ENCODE measurements around the gene SSBP3. TPM values are rescaled to one million over a fixed set of nuclear protein-coding genes. Genes with fewer than 3 reads are reported as not detected.

Gene SSBP3
- total and polyA plus RNA-seq, 2 experiments from 2014 or later, result 47.4 to 68.6 TPM

GRCh38 chr1:54302549-54302948 lies 103.6 kb downstream of the SSBP3 start:
- DNase-seq (ENCODE audit: low spot score) (no peak), ATAC-seq (no peak)
- Mint-ChIP-seq H3K27me3 (ENCODE audit: insufficient read depth, low read depth, poor library complexity) (peaks cover 31% of the 10 kb centered on the region), H3K4me1 (peaks cover 89% of the 10 kb centered on the region), H3K4me3 (no peak overlapping the region; the same call in 2 of the 3 replicates), H3K9me3 (no peaks in the 10 kb centered on the region), H3K27ac (no peak overlapping the region), H3K36me3 (ENCODE audit: low read depth) (peaks cover 6% of the 10 kb centered on the region; the same call in 2 of the 3 replicates)
- H3K4me3 ChIP-seq, result no peak overlapping the region
- no peak overlapping the region for H3K4me2 ChIP-seq
- H3K27ac ChIP-seq (ENCODE audit: low read depth), result no peak overlapping the region
- no peaks in the 10 kb centered on the region for H3K36me3 ChIP-seq (ENCODE audit: insufficient read depth)
- peaks cover 60% of the 10 kb centered on the region for H3K4me1 ChIP-seq (ENCODE audit: insufficient read depth)
- no peaks in the 10 kb centered on the region for H3F3A ChIP-seq (replicated peaks; ENCODE audit: low read depth)
- H3K9me2 ChIP-seq (ENCODE audit: insufficient read depth), result no peaks in the 10 kb centered on the region
- H2AFZ ChIP-seq, result no peak overlapping the region
- peaks cover 98% of the 10 kb centered on the region for H3K79me2 ChIP-seq (replicated peaks; ENCODE audit: insufficient read depth)
- no peaks in the 10 kb centered on the region for H3K27me3 ChIP-seq (ENCODE audit: insufficient read depth)
- TF ChIP-seq ZNF114 (CRISPR knock-in tag; IDR thresholded peaks at IDR 0.05) (no peak), ZNF331 (CRISPR knock-in tag; IDR thresholded peaks at IDR 0.05; ENCODE audit: low read depth) (no peak), NANOG (IDR thresholded peaks at IDR 0.05; ENCODE audit: borderline replicate concordance) (no peak), CREB1 (CRISPR knock-in tag; IDR thresholded peaks at IDR 0.05; ENCODE audit: low read depth) (no peak), STAT1 (IDR thresholded peaks at IDR 0.05; ENCODE audit: unreplicated experiment) (no peak)
- H4K20me1 ChIP-seq (replicated peaks; ENCODE audit: insufficient read depth), result peaks cover 42% of the 10 kb centered on the region

GRCh38 chr1:54301497-54301896 lies 104.7 kb downstream of the SSBP3 start:
- Mint-ChIP-seq H3K36me3 (ENCODE audit: low read depth) (no peaks in the 10 kb centered on the region; the same call in 2 of the 3 replicates), H3K4me3 (no peak overlapping the region), H3K4me1 (peaks cover 85% of the 10 kb centered on the region), H3K27ac (no peak overlapping the region), H3K27me3 (ENCODE audit: insufficient read depth, low read depth, poor library complexity) (peaks cover 28% of the 10 kb centered on the region), H3K9me3 (no peaks in the 10 kb centered on the region)
- DNase-seq (ENCODE audit: low spot score) (no peak), ATAC-seq (no peak)
- H3F3A ChIP-seq (replicated peaks; ENCODE audit: low read depth), result no peaks in the 10 kb centered on the region
- H3K36me3 ChIP-seq (ENCODE audit: insufficient read depth), result no peaks in the 10 kb centered on the region
- H3K27ac ChIP-seq (ENCODE audit: low read depth), result no peak overlapping the region
- H3K4me1 ChIP-seq (ENCODE audit: insufficient read depth), result peaks cover 57% of the 10 kb centered on the region
- no peak overlapping the region for H3K4me2 ChIP-seq
- no peaks in the 10 kb centered on the region for H3K27me3 ChIP-seq (ENCODE audit: insufficient read depth)
- H3K4me3 ChIP-seq, result no peak overlapping the region
- H3K9me2 ChIP-seq (ENCODE audit: insufficient read depth), result no peaks in the 10 kb centered on the region
- H4K20me1 ChIP-seq (replicated peaks; ENCODE audit: insufficient read depth), result peaks cover 44% of the 10 kb centered on the region
- H3K79me2 ChIP-seq (replicated peaks; ENCODE audit: insufficient read depth), result peaks cover 98% of the 10 kb centered on the region
- H2AFZ ChIP-seq, result no peak overlapping the region
- TF ChIP-seq JUNB (IDR thresholded peaks at IDR 0.05; ENCODE audit: unreplicated experiment), result no peak
- no peak for TF ChIP-seq NANOG (IDR thresholded peaks at IDR 0.05; ENCODE audit: borderline replicate concordance)
- TF ChIP-seq REST (IDR thresholded peaks at IDR 0.05; ENCODE audit: unreplicated experiment), result no peak
- TF ChIP-seq CREB1 (CRISPR knock-in tag; IDR thresholded peaks at IDR 0.05; ENCODE audit: low read depth), result no peak
- no peak for TF ChIP-seq STAT1 (IDR thresholded peaks at IDR 0.05; ENCODE audit: unreplicated experiment)
- TF ChIP-seq ZNF331 (CRISPR knock-in tag; IDR thresholded peaks at IDR 0.05; ENCODE audit: low read depth), result no peak
- TF ChIP-seq CTCF (conservative IDR thresholded peaks at IDR 0.05; ENCODE audit: low read depth in 2 of 2), result no peak
- no peak for TF ChIP-seq EZH2phosphoT487 (IDR thresholded peaks at IDR 0.05; ENCODE audit: unreplicated experiment)
- no peak for TF ChIP-seq ZNF462 (CRISPR knock-in tag; IDR thresholded peaks at IDR 0.05)
- TF ChIP-seq POLR2AphosphoS5 (IDR thresholded peaks at IDR 0.05; ENCODE audit: low read depth), result no peak
